ENCODE measurements around the gene RUFY1. TPM values are rescaled to one million over a fixed set of nuclear protein-coding genes. Genes with fewer than 3 reads are reported as not detected.

RUFY1 gene
- total and polyA plus RNA-seq, 2 of the 13 experiments (the other 11 are each of a cell fraction or from before 2014, with no cell fraction given) = 19.9 to 31.9 TPM

GRCh38 chr5:179623003-179623905 is 72.9 kb downstream of the RUFY1 start, which contains the start of gene HNRNPH1 (continued):
- TF ChIP-seq ATF4 (CRISPR knock-in tag; IDR thresholded peaks at IDR 0.05) = peak in 1 of 2 experiments; percentile 63; a peak in 1 of 4 replicates
- TF ChIP-seq, protein P1, sequence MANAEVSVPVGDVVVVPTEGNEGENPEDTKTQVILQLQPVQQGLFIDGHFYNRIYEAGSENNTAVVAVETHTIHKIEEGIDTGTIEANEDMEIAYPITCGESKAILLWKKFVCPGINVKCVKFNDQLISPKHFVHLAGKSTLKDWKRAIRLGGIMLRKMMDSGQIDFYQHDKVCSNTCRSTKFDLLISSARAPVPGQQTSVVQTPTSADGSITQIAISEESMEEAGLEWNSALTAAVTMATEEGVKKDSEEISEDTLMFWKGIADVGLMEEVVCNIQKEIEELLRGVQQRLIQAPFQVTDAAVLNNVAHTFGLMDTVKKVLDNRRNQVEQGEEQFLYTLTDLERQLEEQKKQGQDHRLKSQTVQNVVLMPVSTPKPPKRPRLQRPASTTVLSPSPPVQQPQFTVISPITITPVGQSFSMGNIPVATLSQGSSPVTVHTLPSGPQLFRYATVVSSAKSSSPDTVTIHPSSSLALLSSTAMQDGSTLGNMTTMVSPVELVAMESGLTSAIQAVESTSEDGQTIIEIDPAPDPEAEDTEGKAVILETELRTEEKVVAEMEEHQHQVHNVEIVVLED (CRISPR knock-in tag; IDR thresholded peaks at IDR 0.05; ENCODE audit: borderline replicate concordance) = no peak; the same call in 1 of the 2 replicates
- TF ChIP-seq ERF (CRISPR knock-in tag; IDR thresholded peaks at IDR 0.05) = peak; percentile 65
- no peak; the same call in 1 of the 2 replicates for TF ChIP-seq MEIS1 (CRISPR knock-in tag; IDR thresholded peaks at IDR 0.05; ENCODE audit: borderline replicate concordance)
- TF ChIP-seq, protein P2, sequence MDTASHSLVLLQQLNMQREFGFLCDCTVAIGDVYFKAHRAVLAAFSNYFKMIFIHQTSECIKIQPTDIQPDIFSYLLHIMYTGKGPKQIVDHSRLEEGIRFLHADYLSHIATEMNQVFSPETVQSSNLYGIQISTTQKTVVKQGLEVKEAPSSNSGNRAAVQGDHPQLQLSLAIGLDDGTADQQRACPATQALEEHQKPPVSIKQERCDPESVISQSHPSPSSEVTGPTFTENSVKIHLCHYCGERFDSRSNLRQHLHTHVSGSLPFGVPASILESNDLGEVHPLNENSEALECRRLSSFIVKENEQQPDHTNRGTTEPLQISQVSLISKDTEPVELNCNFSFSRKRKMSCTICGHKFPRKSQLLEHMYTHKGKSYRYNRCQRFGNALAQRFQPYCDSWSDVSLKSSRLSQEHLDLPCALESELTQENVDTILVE (CRISPR knock-in tag; IDR thresholded peaks at IDR 0.05) = peak; percentile 71; the same call in 1 of the 2 replicates
- TF ChIP-seq ZNF383 (CRISPR knock-in tag; IDR thresholded peaks at IDR 0.05; ENCODE audit: borderline replicate concordance) = no peak
- TF ChIP-seq MED13 (CRISPR knock-in tag; IDR thresholded peaks at IDR 0.05) = peak; percentile 74; the same call in 1 of the 2 replicates
- TF ChIP-seq EP300 (IDR thresholded peaks at IDR 0.05; ENCODE audit: low read depth in 2 of 2, low read length in 2 of 2) = no peak
- TF ChIP-seq EP300 (CRISPR knock-in tag; IDR thresholded peaks at IDR 0.05; ENCODE audit: borderline replicate concordance) = no peak
- peak; percentile 72 for TF ChIP-seq HDAC1 (CRISPR knock-in tag; IDR thresholded peaks at IDR 0.05)
- TF ChIP-seq THYN1 (CRISPR knock-in tag; IDR thresholded peaks at IDR 0.05; ENCODE audit: borderline replicate concordance, low read depth) = no peak
- TF ChIP-seq PAF1 (CRISPR knock-in tag; IDR thresholded peaks at IDR 0.05) = peak; percentile 76; the same call in 1 of the 2 replicates
- TF ChIP-seq ZNF709 (CRISPR knock-in tag; IDR thresholded peaks at IDR 0.05) = no peak; the same call in none of the 2 replicates
- peak; percentile 19; the same call in 1 of the 2 replicates for TF ChIP-seq ZNF501 (CRISPR knock-in tag; IDR thresholded peaks at IDR 0.05)
- TF ChIP-seq AKAP8 (CRISPR knock-in tag; IDR thresholded peaks at IDR 0.05) = peak; percentile 88
- TF ChIP-seq SOX5 (CRISPR knock-in tag; IDR thresholded peaks at IDR 0.05; ENCODE audit: borderline replicate concordance) = no peak
- TF ChIP-seq ZC3H4 (CRISPR knock-in tag; IDR thresholded peaks at IDR 0.05; ENCODE audit: borderline replicate concordance) = no peak
- peak; percentile 85 for TF ChIP-seq GABPB1 (CRISPR knock-in tag; IDR thresholded peaks at IDR 0.05)
- TF ChIP-seq ZNF282 (IDR thresholded peaks at IDR 0.05; ENCODE audit: partially characterized antibody) = no peak
- TF ChIP-seq, protein P3, sequence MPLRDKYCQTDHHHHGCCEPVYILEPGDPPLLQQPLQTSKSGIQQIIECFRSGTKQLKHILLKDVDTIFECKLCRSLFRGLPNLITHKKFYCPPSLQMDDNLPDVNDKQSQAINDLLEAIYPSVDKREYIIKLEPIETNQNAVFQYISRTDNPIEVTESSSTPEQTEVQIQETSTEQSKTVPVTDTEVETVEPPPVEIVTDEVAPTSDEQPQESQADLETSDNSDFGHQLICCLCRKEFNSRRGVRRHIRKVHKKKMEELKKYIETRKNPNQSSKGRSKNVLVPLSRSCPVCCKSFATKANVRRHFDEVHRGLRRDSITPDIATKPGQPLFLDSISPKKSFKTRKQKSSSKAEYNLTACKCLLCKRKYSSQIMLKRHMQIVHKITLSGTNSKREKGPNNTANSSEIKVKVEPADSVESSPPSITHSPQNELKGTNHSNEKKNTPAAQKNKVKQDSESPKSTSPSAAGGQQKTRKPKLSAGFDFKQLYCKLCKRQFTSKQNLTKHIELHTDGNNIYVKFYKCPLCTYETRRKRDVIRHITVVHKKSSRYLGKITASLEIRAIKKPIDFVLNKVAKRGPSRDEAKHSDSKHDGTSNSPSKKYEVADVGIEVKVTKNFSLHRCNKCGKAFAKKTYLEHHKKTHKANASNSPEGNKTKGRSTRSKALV (CRISPR knock-in tag; IDR thresholded peaks at IDR 0.05) = no peak
- TF ChIP-seq ZNF841 (CRISPR knock-in tag; IDR thresholded peaks at IDR 0.05; ENCODE audit: borderline replicate concordance) = peak; percentile 58; the same call in 1 of the 2 replicates
- no peak for TF ChIP-seq SRSF9 (IDR thresholded peaks at IDR 0.05; ENCODE audit: borderline replicate concordance, insufficient read depth, low read depth, low read length, poor library complexity, severe bottlenecking)
- TF ChIP-seq RBM39 (IDR thresholded peaks at IDR 0.05; ENCODE audit: low read depth, low read length, poor library complexity, severe bottlenecking) = peak; percentile 100
